Measurements from ENCODE around the gene PLXNA4. TPM values are rescaled to one million over a fixed set of nuclear protein-coding genes. Genes with fewer than 3 reads are reported as not detected.

The PLXNA4 gene
- total RNA-seq, 1 experiment from 2014 or later = 11.2 TPM

DNA sequence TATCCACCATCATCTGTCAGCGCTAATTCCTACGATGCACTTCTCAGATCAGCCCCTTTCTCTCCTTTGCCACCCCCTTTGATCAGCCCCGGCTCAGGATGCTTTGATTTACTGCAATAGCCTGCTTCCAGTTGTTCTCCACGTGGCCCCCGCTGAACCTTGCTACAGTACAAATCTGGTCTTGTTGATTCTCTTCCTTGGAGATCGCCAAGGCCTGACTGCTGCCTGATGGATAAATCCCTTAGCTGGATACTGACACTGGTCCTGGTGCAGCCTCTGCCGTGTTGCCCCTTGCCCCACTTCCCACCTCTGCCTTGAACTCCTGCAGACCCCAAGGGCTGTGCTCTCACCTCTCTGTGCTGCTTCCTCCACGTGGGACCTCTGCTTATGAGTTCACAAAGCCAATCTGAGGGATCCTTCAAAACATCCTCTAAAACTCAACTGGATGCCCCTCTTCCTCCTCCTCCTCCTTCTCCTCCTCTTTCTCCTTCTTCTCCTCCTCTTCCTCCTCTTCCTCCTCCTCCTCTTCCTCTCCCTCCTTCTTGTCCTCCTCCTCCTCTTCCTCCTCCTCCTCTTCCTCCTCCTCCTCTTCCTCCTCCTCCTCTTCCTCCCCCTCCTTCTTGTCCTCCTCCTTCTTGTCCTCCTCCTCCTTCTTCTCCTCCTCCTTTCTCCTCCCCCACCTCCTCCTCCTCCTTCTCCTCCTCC lies 15.3 kb downstream of the PLXNA4 start:
- Histone ChIP-seq H3K4me1 (no peaks in the 10 kb centered on the region), H3K9me3 (replicated peaks) (no peaks in the 10 kb centered on the region), H3K4me3 (no peak overlapping the region), H3K27ac (no peak overlapping the region), H3K27me3 (no peaks in the 10 kb centered on the region), H3K36me3 (no peaks in the 10 kb centered on the region)
- peak; percentile 9 to 22 for DNase-seq

DNA sequence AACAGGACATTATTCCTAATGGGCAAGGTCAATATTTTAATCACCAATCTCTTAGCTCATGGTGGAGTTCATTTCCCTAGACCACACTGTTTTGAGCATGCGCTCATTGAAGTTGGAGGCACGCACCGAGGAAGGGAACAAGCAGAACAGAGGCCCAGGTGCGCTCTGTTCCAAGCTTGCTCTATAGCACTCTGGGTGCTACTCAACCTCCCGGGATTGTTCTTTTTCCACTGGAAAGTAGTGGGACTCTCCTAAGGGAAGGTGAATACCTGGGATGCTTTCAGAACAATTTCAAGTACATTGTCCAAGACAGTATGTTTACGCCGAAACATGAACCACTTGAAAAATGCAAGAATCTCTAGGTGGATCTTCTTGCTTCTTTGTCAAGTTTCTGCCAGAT lies 16.2 kb downstream of the PLXNA4 start:
- Histone ChIP-seq H3K27me3 (no peaks in the 10 kb centered on the region), H3K36me3 (no peaks in the 10 kb centered on the region), H3K27ac (no peak overlapping the region), H3K4me1 (no peaks in the 10 kb centered on the region), H3K9me3 (replicated peaks) (no peaks in the 10 kb centered on the region), H3K4me3 (no peak overlapping the region)
- no peak for DNase-seq

DNA sequence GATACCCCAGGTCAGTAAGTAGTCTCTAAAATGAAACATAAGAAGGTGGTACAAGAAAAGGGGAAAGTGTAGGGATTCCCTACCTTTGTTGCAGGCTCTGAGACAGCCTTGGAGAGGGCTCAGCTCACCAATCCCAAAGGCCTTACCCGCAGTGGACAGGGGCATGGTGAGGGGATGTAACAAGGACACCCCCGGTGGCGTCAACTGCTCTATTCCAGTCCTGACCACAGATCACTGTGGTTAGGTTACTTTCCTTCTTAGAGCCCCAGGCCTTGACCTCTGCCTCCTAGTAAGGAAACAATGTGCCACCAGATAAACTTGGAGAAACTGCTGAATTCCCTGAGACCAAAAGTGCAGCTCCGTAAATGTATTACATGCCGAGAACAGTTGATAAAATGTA lies 17.5 kb downstream of the PLXNA4 start:
- Histone ChIP-seq H3K4me1 (no peaks in the 10 kb centered on the region), H3K4me3 (no peak overlapping the region), H3K27ac (no peak overlapping the region), H3K27me3 (no peaks in the 10 kb centered on the region), H3K9me3 (replicated peaks) (no peaks in the 10 kb centered on the region), H3K36me3 (no peaks in the 10 kb centered on the region)
- no peak for DNase-seq

DNA sequence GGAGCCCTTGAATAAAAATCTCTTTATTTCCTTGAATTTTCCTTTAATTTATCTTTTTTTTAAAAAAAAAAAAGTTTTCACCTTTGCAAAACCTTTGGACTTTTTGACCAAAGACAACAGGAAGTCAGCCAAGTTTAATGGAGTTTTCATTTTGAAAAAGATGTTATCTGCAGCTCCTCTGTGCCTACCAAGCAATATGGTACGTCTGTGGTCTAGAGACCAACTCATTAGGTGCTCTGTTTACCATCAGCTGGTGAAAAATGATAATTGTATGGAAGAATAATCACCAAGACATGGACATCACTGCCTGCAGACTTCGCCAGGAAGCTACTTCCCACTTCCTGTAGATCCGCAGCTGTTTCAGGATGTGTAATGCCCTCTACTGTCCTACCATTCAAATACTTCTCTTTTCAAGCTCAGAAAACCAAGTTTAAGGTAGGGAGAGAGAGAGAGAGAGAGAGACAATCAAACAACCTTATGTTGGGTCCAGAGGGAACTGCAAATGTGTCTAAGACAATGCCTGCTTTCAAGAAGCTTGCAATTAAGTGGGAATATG lies 18.7 kb downstream of the PLXNA4 start:
- no peak overlapping the region for H3K27ac ChIP-seq
- peak; percentile 23 to 47 for DNase-seq
- H3K4me1 ChIP-seq = no peaks in the 10 kb centered on the region
- no peaks in the 10 kb centered on the region for H3K27me3 ChIP-seq
- no peak overlapping the region for H3K4me3 ChIP-seq
- no peaks in the 10 kb centered on the region for H3K9me3 ChIP-seq (replicated peaks)
- H3K36me3 ChIP-seq = no peaks in the 10 kb centered on the region

DNA sequence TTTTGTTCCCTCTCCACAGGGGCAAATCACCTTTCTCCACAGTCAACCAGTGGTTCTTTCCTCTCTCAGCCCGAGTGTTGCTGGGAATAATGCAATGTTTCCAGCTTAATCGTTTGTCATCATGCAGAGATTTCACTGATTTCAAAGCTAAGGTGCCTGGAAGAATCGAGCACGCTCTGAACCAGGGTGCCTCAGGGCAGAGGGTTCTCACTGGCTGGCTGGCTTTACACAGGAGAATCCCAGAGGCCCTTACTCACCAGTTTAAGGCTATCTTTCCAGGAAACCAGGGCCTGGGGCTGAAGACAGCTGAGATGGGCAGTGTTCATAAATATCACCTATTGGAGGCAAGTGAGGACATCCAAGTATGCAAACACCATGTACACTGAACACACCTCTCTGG lies 21.8 kb downstream of the PLXNA4 start:
- no peaks in the 10 kb centered on the region for H3K9me3 ChIP-seq (replicated peaks)
- H3K36me3 ChIP-seq = no peaks in the 10 kb centered on the region
- no peaks in the 10 kb centered on the region for H3K27me3 ChIP-seq
- DNase-seq = no peak
- no peak overlapping the region for H3K4me3 ChIP-seq
- H3K4me1 ChIP-seq = no peaks in the 10 kb centered on the region
- no peak overlapping the region for H3K27ac ChIP-seq

DNA sequence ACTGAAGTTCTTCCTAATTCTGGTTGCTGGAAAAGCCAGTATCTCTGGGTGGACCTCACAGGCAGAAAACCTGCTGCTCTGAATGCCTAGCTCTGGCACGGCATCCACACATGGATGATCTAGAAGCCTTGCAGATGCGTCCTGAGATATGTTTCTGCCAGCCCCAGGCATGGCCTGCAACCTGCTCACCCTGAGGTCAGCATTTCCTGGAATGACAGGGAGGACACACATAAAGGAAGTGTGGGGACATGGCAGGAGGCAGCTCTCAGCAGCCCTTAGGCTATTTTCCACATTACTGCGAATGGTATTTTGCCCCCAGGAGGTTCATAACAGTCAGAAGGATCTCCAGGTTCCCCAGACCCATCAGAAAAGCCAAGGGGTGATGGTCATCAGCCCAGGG lies 23.2 kb downstream of the PLXNA4 start:
- Histone ChIP-seq H3K4me1 (no peaks in the 10 kb centered on the region), H3K9me3 (replicated peaks) (no peaks in the 10 kb centered on the region), H3K4me3 (no peak overlapping the region), H3K27me3 (no peaks in the 10 kb centered on the region), H3K36me3 (no peaks in the 10 kb centered on the region), H3K27ac (no peak overlapping the region)
- no peak for DNase-seq

DNA sequence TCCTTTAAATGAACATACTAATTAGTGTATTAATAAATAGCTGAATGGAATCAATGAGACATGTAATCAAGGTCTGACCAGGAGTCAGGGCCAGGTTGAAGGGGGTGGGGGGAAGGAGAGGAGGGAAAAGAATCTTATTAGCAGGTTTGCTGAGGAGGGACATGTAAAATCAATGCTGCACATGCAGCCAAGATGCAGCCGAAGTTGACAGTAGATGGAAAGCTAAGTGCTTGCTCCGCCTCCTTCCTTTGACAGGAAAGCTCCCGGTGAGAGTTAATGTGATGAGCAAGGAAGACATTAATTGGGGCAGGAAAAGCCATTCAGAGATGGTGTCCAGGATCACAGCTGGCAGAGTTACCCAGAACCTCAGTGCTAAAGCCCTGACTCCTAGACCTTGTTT lies 24.4 kb downstream of the PLXNA4 start:
- Histone ChIP-seq H3K4me1 (no peaks in the 10 kb centered on the region), H3K27me3 (no peaks in the 10 kb centered on the region), H3K27ac (no peak overlapping the region), H3K9me3 (replicated peaks) (no peaks in the 10 kb centered on the region; the same call in 1 of the 2 replicates), H3K4me3 (no peak overlapping the region), H3K36me3 (no peaks in the 10 kb centered on the region)
- DNase-seq = no peak

DNA sequence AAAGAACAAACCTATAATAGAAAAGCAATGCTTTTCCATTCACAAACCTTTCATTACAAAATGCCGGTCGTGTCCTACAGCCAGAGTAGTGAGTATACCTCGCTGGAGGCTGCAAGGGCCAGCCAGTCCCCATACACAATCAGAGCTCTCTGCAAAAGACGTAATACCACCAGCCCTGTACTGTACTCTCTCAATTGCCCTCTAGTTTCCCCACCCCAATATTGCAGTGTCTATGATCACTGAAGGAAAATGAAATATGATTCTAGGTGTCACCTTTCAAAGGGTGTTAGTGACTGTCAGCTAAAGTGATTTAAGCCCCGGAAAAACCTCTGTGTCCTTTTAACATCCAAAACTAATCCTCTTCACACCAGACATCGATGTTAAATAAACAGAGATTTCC lies 24.8 kb downstream of the PLXNA4 start:
- peaks cover 3% of the 10 kb centered on the region; the same call in 1 of the 2 replicates for H3K4me1 ChIP-seq
- no peak overlapping the region for H3K27ac ChIP-seq
- no peaks in the 10 kb centered on the region for H3K36me3 ChIP-seq
- no peaks in the 10 kb centered on the region; the same call in 1 of the 2 replicates for H3K9me3 ChIP-seq (replicated peaks)
- DNase-seq = no peak
- H3K4me3 ChIP-seq = no peak overlapping the region
- H3K27me3 ChIP-seq = no peaks in the 10 kb centered on the region

DNA sequence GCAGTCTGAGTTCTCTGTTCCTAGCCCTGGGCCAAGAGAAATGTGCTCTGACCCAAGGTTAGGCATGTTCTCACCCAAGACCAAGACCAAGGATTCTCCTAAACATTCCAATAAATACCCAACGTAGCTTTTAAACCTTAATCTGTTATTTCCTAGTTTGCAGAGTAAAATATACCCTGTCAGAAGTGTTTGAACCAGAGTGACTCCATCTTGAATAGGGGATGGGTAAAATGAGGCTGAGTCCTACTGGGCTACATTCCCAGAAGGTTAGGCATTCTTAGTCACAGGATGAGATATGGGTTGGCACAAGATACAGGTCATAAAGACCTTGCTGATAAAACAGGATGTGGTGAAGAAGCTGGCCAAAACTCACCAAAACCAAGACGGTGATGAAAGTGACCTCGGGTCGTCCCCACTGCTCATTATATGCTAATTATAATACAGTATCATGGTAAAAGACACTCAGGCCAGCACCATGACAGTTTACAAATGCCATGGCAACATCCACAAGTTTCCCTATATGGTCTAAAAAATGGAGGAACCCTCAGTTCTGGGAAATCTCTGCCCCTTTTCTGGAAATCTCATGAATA lies 27.7 kb downstream of the PLXNA4 start:
- Histone ChIP-seq H3K27ac (no peak overlapping the region), H3K27me3 (no peaks in the 10 kb centered on the region)

DNA sequence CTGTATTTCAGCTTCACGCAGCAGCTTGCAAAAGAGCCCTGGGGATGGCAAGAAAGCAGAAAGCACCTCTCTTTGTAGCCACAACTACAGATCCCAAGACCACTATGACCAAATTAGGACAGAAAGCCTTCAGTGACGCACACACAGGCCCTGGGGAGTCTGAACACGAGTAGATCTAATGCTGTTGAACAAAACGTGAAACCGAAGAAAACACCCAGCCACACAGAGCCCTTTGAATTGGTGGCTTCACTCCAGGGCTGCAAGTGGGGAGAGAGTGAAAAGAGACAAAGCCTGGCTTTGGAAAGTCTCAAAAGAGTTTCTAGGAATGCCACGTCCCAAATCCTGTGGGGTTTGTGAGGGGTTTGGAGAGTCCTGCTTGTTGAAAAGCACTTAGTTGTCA lies 28.4 kb downstream of the PLXNA4 start:
- H3K4me3 ChIP-seq = no peak overlapping the region
- DNase-seq = no peak
- H3K27me3 ChIP-seq = no peaks in the 10 kb centered on the region
- H3K9me3 ChIP-seq (replicated peaks) = no peaks in the 10 kb centered on the region; the same call in 1 of the 2 replicates
- H3K27ac ChIP-seq = no peak overlapping the region
- H3K4me1 ChIP-seq = peaks cover 8% of the 10 kb centered on the region
- H3K36me3 ChIP-seq = no peaks in the 10 kb centered on the region

More for the DNA sequence above, 27.7 kb downstream of the PLXNA4 start:
- no peak for DNase-seq
- peaks cover 8% of the 10 kb centered on the region for H3K4me1 ChIP-seq
- H3K4me3 ChIP-seq = no peak overlapping the region
- H3K36me3 ChIP-seq = no peaks in the 10 kb centered on the region
- H3K9me3 ChIP-seq (replicated peaks) = no peaks in the 10 kb centered on the region; the same call in 1 of the 2 replicates

DNA sequence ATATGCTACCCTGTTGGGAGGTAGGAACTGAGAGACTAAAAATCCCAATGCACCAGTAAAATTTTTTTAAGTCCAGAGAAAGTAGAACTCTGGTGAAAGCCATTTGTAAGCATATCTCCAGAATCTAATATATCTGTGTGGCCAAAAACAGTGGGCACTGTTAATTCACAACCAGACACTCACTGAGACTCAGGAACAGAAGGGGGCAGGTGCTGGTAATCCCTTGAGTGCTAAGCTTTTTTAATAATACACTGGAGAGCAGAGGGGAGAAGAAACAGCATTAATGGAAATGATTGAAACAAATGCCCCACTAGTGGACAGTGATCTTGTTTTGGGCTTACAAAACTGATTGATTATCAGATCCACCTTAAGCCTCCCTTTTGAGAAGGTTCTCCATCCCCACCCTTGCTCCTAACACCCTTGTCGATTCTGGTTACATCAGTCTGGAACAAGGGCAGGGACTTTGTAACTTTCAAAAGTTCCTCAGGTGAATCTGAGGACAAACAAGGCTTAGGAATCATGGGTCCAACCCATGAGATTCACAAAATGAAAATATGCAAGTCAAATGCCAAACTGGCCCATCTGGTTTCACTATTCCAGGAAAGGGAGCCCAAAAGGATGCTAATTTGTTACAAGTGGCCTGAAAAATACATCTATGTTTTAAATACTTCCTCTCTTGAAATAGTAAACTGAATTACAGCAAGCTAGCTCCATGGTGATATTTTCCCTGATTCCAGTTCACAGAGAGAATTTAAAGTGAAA lies 29.7 kb downstream of the PLXNA4 start:
- Histone ChIP-seq H3K27ac (no peak overlapping the region), H3K36me3 (no peaks in the 10 kb centered on the region), H3K27me3 (no peaks in the 10 kb centered on the region), H3K4me1 (peaks cover 8% of the 10 kb centered on the region), H3K4me3 (no peak overlapping the region), H3K9me3 (replicated peaks) (no peaks in the 10 kb centered on the region; the same call in 1 of the 2 replicates)
- DNase-seq = peak in 1 of 2 experiments; percentile 61

DNA sequence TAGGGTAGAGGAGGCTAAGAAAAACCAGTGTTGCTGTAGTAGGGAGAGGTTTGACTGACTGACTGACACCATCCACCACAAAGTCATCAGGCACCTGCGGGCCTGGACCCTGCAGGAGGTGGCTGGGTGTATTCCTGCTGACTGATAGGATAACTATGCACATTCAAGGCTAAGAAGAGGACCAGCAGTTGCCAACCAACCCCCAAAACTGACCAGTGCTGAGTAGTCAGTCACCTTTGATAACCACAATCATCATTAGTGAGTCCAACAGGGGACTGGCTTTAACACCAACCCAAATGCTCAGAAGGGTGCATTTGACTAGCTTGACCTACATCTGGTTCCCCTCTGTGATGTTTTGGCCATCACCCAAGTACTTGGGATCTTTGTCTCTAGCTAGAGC lies 30.5 kb downstream of the PLXNA4 start:
- H3K9me3 ChIP-seq (replicated peaks) = no peaks in the 10 kb centered on the region; the same call in 1 of the 2 replicates
- DNase-seq = no peak
- H3K4me3 ChIP-seq = no peak overlapping the region
- no peaks in the 10 kb centered on the region for H3K36me3 ChIP-seq
- H3K4me1 ChIP-seq = peaks cover 8% of the 10 kb centered on the region
- no peaks in the 10 kb centered on the region for H3K27me3 ChIP-seq
- H3K27ac ChIP-seq = no peak overlapping the region

DNA sequence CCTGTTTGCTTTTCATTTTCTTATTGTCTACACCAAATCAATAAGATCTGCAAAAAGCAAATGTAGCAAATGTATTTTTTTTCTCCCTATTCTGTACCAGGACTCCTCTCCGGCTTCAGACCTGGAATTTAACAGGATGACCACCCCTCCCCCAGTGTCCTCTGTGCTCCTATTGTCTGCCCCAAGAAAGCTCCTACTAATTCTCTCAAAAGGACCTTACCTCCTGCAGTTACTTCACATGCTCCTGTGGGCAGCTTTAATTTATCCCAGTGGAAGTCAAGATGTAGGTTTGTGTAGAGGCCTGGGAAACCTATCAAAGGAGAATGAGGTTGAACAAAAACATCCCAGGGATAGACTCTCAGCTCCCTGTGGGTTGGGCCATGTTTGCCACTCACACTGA lies 31.3 kb downstream of the PLXNA4 start:
- no peak for DNase-seq
- Histone ChIP-seq H3K27me3 (no peaks in the 10 kb centered on the region), H3K27ac (no peak overlapping the region), H3K4me3 (no peak overlapping the region), H3K4me1 (peaks cover 8% of the 10 kb centered on the region), H3K36me3 (no peaks in the 10 kb centered on the region), H3K9me3 (replicated peaks) (no peaks in the 10 kb centered on the region; the same call in 1 of the 2 replicates)

DNA sequence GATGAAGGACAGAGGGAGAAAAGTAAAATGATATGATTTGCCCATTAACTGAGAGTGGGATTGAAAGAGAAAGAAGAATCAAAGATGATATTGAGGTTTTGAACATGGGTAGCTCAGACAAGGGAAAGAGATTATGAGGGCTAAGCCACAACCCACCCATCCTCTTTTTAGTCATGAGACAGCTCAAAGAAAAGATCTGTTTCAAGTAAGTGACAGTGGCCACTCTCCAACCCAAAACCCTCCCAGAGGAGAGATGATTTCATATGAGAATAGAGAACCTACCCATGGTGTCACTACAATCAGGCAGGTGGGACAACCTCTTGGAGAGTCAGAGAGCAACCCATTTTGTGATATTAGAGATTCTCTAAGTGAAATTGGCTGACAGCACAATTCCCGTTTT lies 32.2 kb downstream of the PLXNA4 start:
- H3K4me1 ChIP-seq = peaks cover 8% of the 10 kb centered on the region
- H3K27ac ChIP-seq = no peak overlapping the region
- H3K4me3 ChIP-seq = no peak overlapping the region
- no peaks in the 10 kb centered on the region for H3K36me3 ChIP-seq
- no peak for DNase-seq
- H3K27me3 ChIP-seq = no peaks in the 10 kb centered on the region
- H3K9me3 ChIP-seq (replicated peaks) = no peaks in the 10 kb centered on the region; the same call in 1 of the 2 replicates

DNA sequence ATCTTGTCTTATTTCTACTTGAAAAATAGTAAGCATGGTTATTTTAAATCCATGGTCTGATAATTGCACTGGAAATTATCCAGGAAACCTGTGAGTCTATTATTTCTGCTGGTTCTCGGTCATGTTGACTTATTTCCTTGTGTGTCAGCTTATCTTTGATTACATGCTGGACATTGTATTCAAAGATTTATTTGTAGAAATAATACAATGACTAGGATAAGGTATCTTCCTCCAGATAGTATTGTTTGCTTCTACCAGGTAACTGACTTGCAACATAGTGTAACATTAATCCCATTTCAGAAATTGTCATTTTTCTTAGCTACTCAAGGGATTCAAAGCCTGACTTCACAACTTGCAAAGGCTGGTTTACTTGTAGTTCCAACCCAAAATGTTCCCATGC lies 33.4 kb downstream of the PLXNA4 start:
- Histone ChIP-seq H3K36me3 (no peaks in the 10 kb centered on the region), H3K27me3 (no peaks in the 10 kb centered on the region), H3K27ac (no peak overlapping the region), H3K4me1 (peaks cover 8% of the 10 kb centered on the region), H3K9me3 (replicated peaks) (no peaks in the 10 kb centered on the region; the same call in 1 of the 2 replicates), H3K4me3 (no peak overlapping the region)
- DNase-seq = no peak
